Thoracic aorta (tissue), 2 donors: Measurements from ENCODE around the gene TMEM231. TPM values are rescaled to one million over a fixed set of nuclear protein-coding genes. Genes with fewer than 3 reads are reported as not detected.
A peak's percentile ranks its signal among the peaks of the same experiment; 100 is the strongest.

Source experiments
- ATAC-seq: fragments of 150-250 bp; one replicate; pipeline ENCODE4 v1.8.0; 2017; ENCODE audit warnings: low read depth; ENCODE audit not compliant: insufficient number of reproducible peaks, low FRiP score
- DNase-seq: peaks from one replicate; pipeline ENCODE4 v3.0.0-alpha.2; 2020; ENCODE audit warnings: low spot score
- H3K27ac ChIP-seq, 2 donors: fragments of 200-600 bp; sonication (generic); 1 replicate in 1 of 2; 2 replicates in 1 of 2; pipeline ENCODE4 v1.5.1; 2016; ENCODE audit warnings: mild to moderate bottlenecking in 2 of 2, moderate library complexity in 2 of 2
- H3K27me3 ChIP-seq: fragments of 200-600 bp; sonication (generic); replicated peaks from 2 replicates; pipeline ENCODE4 v1.6.0; 2016; ENCODE audit warnings: mild to moderate bottlenecking; ENCODE audit not compliant: insufficient read depth
- H3K36me3 ChIP-seq: fragments of 200-600 bp; sonication (generic); one replicate; pipeline ENCODE4 v1.5.1; 2016
- H3K4me1 ChIP-seq, 2 donors: fragments of 200-600 bp; sonication (generic); 1 replicate in 1 of 2; 2 replicates in 1 of 2; pipeline versions ENCODE4 v1.5.1 to v1.6.0; 2016; ENCODE audit warnings: low read depth in 2 of 2, mild to moderate bottlenecking in 1 of 2; ENCODE audit not compliant: control insufficient read depth in 1 of 2
- H3K4me3 ChIP-seq: fragments of 200-600 bp; sonication (generic); 2 replicates; pipeline ENCODE4 v1.5.1; 2016; ENCODE audit warnings: mild to moderate bottlenecking
- H3K9me3 ChIP-seq: fragments of 200-600 bp; sonication (generic); 2 replicates; pipeline ENCODE4 v1.5.1; 2016
- total RNA-seq, 2 donors: library from RNA; depleted of rRNA; stranded (reverse); fragments of >200 nt; gene quantifications; one replicate each; pipeline versions ENCODE4 v1.1.0 to v1.2.3, GENCODE V29; 2016
- TF ChIP-seq, protein P1 (sequence below): fragments of 200-600 bp; sonication (generic); IDR thresholded peaks from one replicate; pipeline ENCODE4 v1.5.1; 2019; ENCODE audit warnings: antibody characterized with exemption

TMEM231 gene
- total RNA-seq, 2 donors from 2014 or later, result 10.4 to 11.8 TPM

DNA sequence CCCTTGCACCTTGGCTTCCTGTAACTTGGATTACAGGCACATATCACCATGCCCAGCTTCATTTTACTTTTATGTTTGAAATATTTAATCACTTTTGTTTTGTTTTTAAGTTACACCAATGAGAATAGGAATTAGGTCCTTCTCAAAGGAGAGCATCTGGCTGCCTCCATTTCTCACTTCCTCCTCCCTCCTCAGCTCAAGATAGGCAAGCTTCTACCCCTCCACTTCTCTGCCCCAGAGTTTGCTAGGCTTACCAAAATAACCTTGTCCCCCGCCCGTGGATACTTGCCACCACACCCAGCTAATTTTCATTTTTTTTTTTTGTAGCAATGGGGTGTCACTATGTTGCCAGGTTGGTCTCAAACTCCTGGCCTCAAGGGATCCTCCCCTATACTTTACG lies 28.1 kb upstream of the TMEM231 start:
- DNase-seq, result no peak
- TF ChIP-seq, protein P1, sequence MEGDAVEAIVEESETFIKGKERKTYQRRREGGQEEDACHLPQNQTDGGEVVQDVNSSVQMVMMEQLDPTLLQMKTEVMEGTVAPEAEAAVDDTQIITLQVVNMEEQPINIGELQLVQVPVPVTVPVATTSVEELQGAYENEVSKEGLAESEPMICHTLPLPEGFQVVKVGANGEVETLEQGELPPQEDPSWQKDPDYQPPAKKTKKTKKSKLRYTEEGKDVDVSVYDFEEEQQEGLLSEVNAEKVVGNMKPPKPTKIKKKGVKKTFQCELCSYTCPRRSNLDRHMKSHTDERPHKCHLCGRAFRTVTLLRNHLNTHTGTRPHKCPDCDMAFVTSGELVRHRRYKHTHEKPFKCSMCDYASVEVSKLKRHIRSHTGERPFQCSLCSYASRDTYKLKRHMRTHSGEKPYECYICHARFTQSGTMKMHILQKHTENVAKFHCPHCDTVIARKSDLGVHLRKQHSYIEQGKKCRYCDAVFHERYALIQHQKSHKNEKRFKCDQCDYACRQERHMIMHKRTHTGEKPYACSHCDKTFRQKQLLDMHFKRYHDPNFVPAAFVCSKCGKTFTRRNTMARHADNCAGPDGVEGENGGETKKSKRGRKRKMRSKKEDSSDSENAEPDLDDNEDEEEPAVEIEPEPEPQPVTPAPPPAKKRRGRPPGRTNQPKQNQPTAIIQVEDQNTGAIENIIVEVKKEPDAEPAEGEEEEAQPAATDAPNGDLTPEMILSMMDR, result no peak
- ATAC-seq, result no peak
- no peaks in the 10 kb centered on the region for H3K27me3 ChIP-seq
- H3K36me3 ChIP-seq, result peaks cover 8% of the 10 kb centered on the region
- no peak overlapping the region for H3K27ac ChIP-seq
- peaks cover 0 to 8% of the 10 kb centered on the region in 2 donors for H3K4me1 ChIP-seq
- H3K4me3 ChIP-seq, result no peak overlapping the region
- no peaks in the 10 kb centered on the region for H3K9me3 ChIP-seq

- no peak for ATAC-seq
- peaks cover 16% of the 10 kb centered on the region for H3K36me3 ChIP-seq
Measured at GRCh38 chr16:75579281-75579834, 23.3 kb upstream of the TMEM231 start.

DNA sequence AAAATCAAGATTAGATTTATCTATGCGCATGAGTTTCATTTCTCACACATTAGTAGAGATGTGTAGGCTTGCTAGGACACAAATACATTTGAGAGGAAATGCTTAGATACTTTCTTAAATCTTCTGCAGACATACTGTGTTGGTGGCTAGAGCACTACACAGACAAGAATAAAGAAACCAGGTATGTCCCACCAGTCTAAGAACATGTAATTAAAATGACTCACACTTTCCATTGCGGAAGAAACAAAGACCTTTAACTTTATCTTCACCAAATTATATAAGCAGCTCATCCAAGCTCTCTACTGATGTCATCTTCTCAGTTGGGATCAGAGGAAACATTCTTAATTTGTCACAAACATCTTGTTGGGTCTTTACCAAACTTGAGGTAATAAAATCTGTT lies 22.7 kb upstream of the TMEM231 start:
- H3K27ac ChIP-seq, result no peak overlapping the region
- H3K36me3 ChIP-seq, result peaks cover 21% of the 10 kb centered on the region
- DNase-seq, result no peak
- TF ChIP-seq, protein P1, result no peak
- no peak for ATAC-seq
- H3K27me3 ChIP-seq, result no peaks in the 10 kb centered on the region
- peaks cover 0 to under 1% of the 10 kb centered on the region in 2 donors for H3K4me1 ChIP-seq
- H3K4me3 ChIP-seq, result no peak overlapping the region
- no peaks in the 10 kb centered on the region for H3K9me3 ChIP-seq

More at GRCh38 chr16:75579281-75579834, 23.3 kb upstream of the TMEM231 start:
- no peak for DNase-seq
- TF ChIP-seq, protein P1, result no peak
- Histone ChIP-seq H3K27me3 (no peaks in the 10 kb centered on the region), H3K4me1 (no peaks in the 10 kb centered on the region), H3K27ac (no peak overlapping the region), H3K4me3 (no peak overlapping the region), H3K9me3 (no peaks in the 10 kb centered on the region)

- TF ChIP-seq, protein P1, result no peak
- DNase-seq, result no peak
- H3K9me3 ChIP-seq, result no peaks in the 10 kb centered on the region
- ATAC-seq, result no peak
- peaks cover 26% of the 10 kb centered on the region for H3K36me3 ChIP-seq
- no peaks in the 10 kb centered on the region for H3K27me3 ChIP-seq
- H3K4me1 ChIP-seq, result peaks cover 2 to 5% of the 10 kb centered on the region in 2 donors
- H3K27ac ChIP-seq, result no peak overlapping the region
- H3K4me3 ChIP-seq, result no peak overlapping the region
Measured at GRCh38 chr16:75578212-75578611, 22.2 kb upstream of the TMEM231 start.

DNA sequence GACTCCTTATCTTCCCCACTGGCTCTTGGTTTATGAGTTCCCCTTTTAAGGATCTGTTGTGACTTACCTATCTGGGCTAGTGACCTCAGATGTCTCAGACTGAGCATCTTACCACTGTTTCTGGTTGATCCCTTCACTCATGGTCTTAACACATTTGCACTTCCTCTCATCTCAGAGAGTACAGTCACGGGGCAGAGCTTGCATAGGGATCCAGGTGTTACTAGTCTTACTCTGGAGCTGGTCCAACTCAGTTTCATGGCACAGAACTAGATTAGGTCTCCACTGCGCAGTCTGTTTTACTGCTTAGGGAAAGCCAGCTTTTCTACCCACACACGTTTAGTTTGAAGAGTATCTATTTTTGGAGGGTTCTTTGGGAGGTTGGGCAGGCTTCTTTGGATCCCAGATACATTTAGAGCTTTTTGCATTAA lies 20.3 kb upstream of the TMEM231 start:
- Histone ChIP-seq H3K27me3 (no peaks in the 10 kb centered on the region), H3K27ac (peak overlapping the region in 1 of 2 donors; percentile 19), H3K4me3 (no peak overlapping the region), H3K9me3 (no peaks in the 10 kb centered on the region), H3K4me1 (peaks cover 3 to 22% of the 10 kb centered on the region in 2 donors), H3K36me3 (peaks cover 35% of the 10 kb centered on the region)
- TF ChIP-seq, protein P1, result no peak
- DNase-seq, result no peak
- no peak for ATAC-seq
